ENCODE measurements around the gene SYCE1.
"Not testable (repeated sequence)": the region's sequence is repeated elsewhere in the genome, so short reads cannot be mapped to it uniquely, and the experiment has no call there.

The SYCE1 gene

GRCh38 chr10:133565441-133566294 lies at the start of gene SYCE1:
Gene SYCE1 (minus strand): TSS chr10:133565583. CDS start chr10:133565529, 54 bp downstream.
- no peak for TF ChIP-seq CTCF (IDR thresholded peaks at IDR 0.05; ENCODE audit: low read depth, low read length, missing control alignments)
- DNase-seq (ENCODE audit: extremely low read depth, low read depth): no peak
- no peak within 1 kb of the TSS for H3K4me3 ChIP-seq (replicated peaks; ENCODE audit: low read depth, low read length)

GRCh38 chr10:133614830-133615580 lies 49.6 kb upstream of the SYCE1 start:
- no peak overlapping the region for H3K4me3 ChIP-seq (replicated peaks; ENCODE audit: low read depth, low read length)
- DNase-seq (ENCODE audit: extremely low read depth, low read depth): no peak
- TF ChIP-seq CTCF (IDR thresholded peaks at IDR 0.05; ENCODE audit: low read depth, low read length, missing control alignments): no peak

GRCh38 chr10:133613699-133614098 lies 48.3 kb upstream of the SYCE1 start:
- no peak for TF ChIP-seq CTCF (IDR thresholded peaks at IDR 0.05; ENCODE audit: low read depth, low read length, missing control alignments)
- H3K4me3 ChIP-seq (replicated peaks; ENCODE audit: low read depth, low read length): no peak overlapping the region
- DNase-seq (ENCODE audit: extremely low read depth, low read depth): no peak

- DNase-seq (ENCODE audit: extremely low read depth, low read depth): no peak
- H3K4me3 ChIP-seq (replicated peaks; ENCODE audit: low read depth, low read length): no peak overlapping the region
- no peak for TF ChIP-seq CTCF (IDR thresholded peaks at IDR 0.05; ENCODE audit: low read depth, low read length, missing control alignments)
Measured at GRCh38 chr10:133611079-133611478, 45.7 kb upstream of the SYCE1 start.

- peak; percentile 27 for TF ChIP-seq CTCF (IDR thresholded peaks at IDR 0.05; ENCODE audit: low read depth, low read length, missing control alignments)
- no peak for DNase-seq (ENCODE audit: extremely low read depth, low read depth)
- H3K4me3 ChIP-seq (replicated peaks; ENCODE audit: low read depth, low read length): no peak overlapping the region
Measured at GRCh38 chr10:133608855-133609254, 43.5 kb upstream of the SYCE1 start.

- not testable (repeated sequence) for DNase-seq (ENCODE audit: extremely low read depth, low read depth); H3K4me3 ChIP-seq (replicated peaks; ENCODE audit: low read depth, low read length)
Measured at GRCh38 chr10:133603434-133603833, 38.1 kb upstream of the SYCE1 start.

GRCh38 chr10:133600657-133601056 lies 35.3 kb upstream of the SYCE1 start:
- no peak overlapping the region for H3K4me3 ChIP-seq (replicated peaks; ENCODE audit: low read depth, low read length)
- no peak for TF ChIP-seq CTCF (IDR thresholded peaks at IDR 0.05; ENCODE audit: low read depth, low read length, missing control alignments)
- no peak for DNase-seq (ENCODE audit: extremely low read depth, low read depth)

GRCh38 chr10:133599869-133600268 lies 34.5 kb upstream of the SYCE1 start:
- not testable (repeated sequence) for H3K4me3 ChIP-seq (replicated peaks; ENCODE audit: low read depth, low read length); DNase-seq (ENCODE audit: extremely low read depth, low read depth)
